BLaER1 treated with 17β-estradiol and CSF1 and Interleukin-3, amounts not matched to agents 10 nM and 100 nM (cell line): ENCODE data around the gene KANK4.

Experiments
- H3K27ac ChIP-seq, 11 experiments: shearing (Covaris generic); formaldehyde crosslinking; 2 replicates each; pipeline ENCODE4 v1.8.1; 2022
- H3K27me3 ChIP-seq, 11 experiments: shearing (Covaris generic); formaldehyde crosslinking; 2 replicates each; pipeline ENCODE4 v1.8.1; 2022
- H3K36me3 ChIP-seq, 11 experiments: shearing (Covaris generic); formaldehyde crosslinking; 2 replicates each; pipeline ENCODE4 v1.8.1; 2022
- H3K4me1 ChIP-seq, 10 experiments: shearing (Covaris generic); formaldehyde crosslinking; 2 replicates each; pipeline ENCODE4 v1.8.1; 2022
- H3K4me2 ChIP-seq, 11 experiments: shearing (Covaris generic); formaldehyde crosslinking; 2 replicates each; pipeline ENCODE4 v1.8.1; 2022
- H3K4me3 ChIP-seq, 10 experiments: shearing (Covaris generic); formaldehyde crosslinking; 2 replicates each; pipeline ENCODE4 v1.8.1; 2022
- H3K9ac ChIP-seq, 11 experiments: shearing (Covaris generic); formaldehyde crosslinking; 2 replicates each; pipeline ENCODE4 v1.8.1; 2022
- H3K9me3 ChIP-seq, 11 experiments: shearing (Covaris generic); formaldehyde crosslinking; replicated peaks in 1 of 11; 2 replicates each; pipeline ENCODE4 v1.8.1; 2022
- H4K20me1 ChIP-seq, 11 experiments: shearing (Covaris generic); formaldehyde crosslinking; 2 replicates each; pipeline ENCODE4 v1.8.1; 2022
- Cebpa-rat ChIP-seq, 11 experiments: shearing (Covaris generic); IDR thresholded peaks; 2 replicates each; pipeline ENCODE4 v1.8.1; 2022

KANK4 gene

DNA sequence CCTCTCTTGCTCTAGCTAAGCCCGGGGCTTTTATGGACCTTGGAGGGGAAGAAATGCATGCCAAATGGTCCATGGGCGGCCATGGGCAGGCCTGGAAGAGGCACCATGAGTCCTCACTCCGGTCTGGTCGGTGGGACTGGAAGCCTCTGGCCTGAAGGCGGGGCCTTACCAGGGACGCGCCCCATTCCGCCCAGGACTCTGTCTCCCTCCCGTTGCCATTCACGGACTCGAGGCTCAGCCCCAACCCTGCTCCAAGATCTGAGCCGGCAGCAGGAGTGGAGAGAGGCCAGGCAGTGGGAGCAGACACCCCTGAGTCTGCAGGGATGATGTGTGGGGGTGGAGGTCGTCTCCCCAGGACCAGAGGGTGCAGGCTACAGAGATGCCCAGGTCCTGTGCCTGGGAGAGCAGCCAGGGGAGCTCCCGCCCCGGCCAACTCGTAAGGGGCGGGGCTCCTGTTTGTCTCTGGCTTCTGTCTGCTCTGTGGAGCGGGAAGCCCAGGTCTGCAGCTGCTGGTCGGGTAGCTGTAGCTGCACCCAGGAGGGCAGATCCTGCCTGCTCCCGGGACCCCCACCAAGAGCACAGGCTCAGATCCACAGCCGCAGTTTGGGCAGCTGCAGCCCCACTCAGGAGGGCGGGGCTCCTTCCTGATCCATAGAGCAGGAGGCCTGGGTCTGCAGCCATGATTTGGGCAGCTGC is 8.3 kb upstream of the KANK4 start:
- H3K9ac ChIP-seq, result no peak overlapping the region
- no peak overlapping the region for H3K4me2 ChIP-seq
- no peak overlapping the region for H3K4me3 ChIP-seq
- H3K36me3 ChIP-seq, result no peaks in the 10 kb centered on the region
- no peaks in the 10 kb centered on the region for H3K4me1 ChIP-seq
- H3K27me3 ChIP-seq, result no peaks in the 10 kb centered on the region
- no peak overlapping the region for H3K27ac ChIP-seq
- peaks cover 0 to 10% (median 0%) of the 10 kb centered on the region in 11 experiments; a peak in 3 of 22 replicates for H3K9me3 ChIP-seq
- no peaks in the 10 kb centered on the region for H4K20me1 ChIP-seq
- TF ChIP-seq Cebpa-rat (IDR thresholded peaks at IDR 0.05), result no peak

DNA sequence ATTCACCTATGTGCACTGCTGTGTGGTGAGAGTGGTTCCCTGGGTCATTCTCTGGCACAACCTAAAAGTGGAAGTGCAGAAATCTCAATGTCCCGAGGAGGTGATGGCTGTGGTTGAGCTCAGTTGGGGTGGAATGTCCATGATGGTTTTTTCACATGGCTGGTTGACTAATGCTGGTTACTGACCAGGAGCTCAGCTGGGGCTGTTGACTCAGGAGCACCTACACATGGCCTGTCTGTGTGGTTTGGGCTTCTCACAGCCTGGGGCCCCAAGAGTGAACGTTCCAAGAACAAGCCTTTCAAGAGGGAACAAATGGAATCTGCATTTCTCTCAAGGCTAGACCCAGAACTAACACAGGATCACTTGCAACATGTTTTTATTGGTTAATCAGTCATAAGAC is 6.4 kb upstream of the KANK4 start:
- no peak overlapping the region for H3K27ac ChIP-seq
- H3K4me3 ChIP-seq, result no peak overlapping the region
- no peaks in the 10 kb centered on the region for H4K20me1 ChIP-seq
- H3K36me3 ChIP-seq, result no peaks in the 10 kb centered on the region
- peaks cover 0 to 10% (median 0%) of the 10 kb centered on the region in 11 experiments; a peak in 3 of 22 replicates for H3K9me3 ChIP-seq
- no peak for TF ChIP-seq Cebpa-rat (IDR thresholded peaks at IDR 0.05)
- H3K4me1 ChIP-seq, result peaks cover 0 to 5% (median 0%) of the 10 kb centered on the region in 10 experiments; a peak in 1 of 20 replicates
- H3K4me2 ChIP-seq, result no peak overlapping the region
- no peak overlapping the region for H3K9ac ChIP-seq
- H3K27me3 ChIP-seq, result peaks cover 0 to 5% (median under 1%) of the 10 kb centered on the region in 11 experiments; a peak in 9 of 22 replicates

DNA sequence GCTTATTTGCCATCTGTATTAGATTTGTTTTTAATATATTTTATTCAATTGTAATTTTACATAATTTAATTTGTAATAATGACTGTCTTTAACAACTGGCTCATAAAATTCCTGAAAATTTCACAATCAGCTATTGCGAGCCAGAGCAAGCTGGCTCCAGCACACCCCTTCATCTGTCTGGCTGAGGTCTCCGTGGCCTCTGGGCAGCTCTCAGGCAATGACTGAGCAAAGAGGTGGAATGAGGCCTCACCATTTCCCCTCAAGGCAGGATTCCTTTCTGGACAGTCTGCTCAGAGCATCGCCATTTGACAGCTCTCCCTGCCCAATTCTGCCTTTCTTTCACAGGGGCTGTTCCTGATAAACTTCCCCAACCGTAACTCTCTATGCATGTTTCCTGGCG is 5.8 kb upstream of the KANK4 start:
- Histone ChIP-seq H3K4me2 (no peak overlapping the region), H3K4me3 (no peak overlapping the region), H4K20me1 (no peaks in the 10 kb centered on the region), H3K9me3 (peaks cover 0 to 12% (median 0%) of the 10 kb centered on the region in 11 experiments; a peak in 4 of 22 replicates), H3K27me3 (peaks cover 6 to 11% (median 7%) of the 10 kb centered on the region in 11 experiments; a peak in 21 of 22 replicates), H3K27ac (no peak overlapping the region), H3K9ac (no peak overlapping the region), H3K36me3 (no peaks in the 10 kb centered on the region), H3K4me1 (peaks cover 0 to 5% (median 0%) of the 10 kb centered on the region in 10 experiments; a peak in 1 of 20 replicates)
- no peak for TF ChIP-seq Cebpa-rat (IDR thresholded peaks at IDR 0.05)

DNA sequence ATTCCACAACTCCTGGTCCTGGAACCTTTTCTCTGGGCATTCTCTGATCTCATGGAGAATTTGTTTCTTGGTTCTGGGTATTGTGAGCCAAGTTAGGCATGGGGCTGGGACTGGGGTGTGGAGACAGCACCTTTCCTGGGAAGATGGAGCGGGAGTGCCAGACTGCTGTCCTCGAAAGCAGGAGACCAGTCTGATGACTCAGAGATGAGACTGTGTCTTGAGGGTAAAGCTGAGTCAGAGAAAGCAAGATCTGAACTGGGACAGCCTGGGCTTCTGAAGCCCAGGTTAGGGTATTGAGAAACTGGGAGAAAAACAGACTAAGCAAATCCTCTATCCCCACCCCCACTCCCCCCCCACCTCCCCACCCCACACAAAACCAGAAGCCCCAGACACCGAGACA is 2.2 kb upstream of the KANK4 start:
- no peak overlapping the region for H3K9ac ChIP-seq
- peaks cover 33 to 47% (median 40%) of the 10 kb centered on the region in 11 experiments for H3K27me3 ChIP-seq
- H4K20me1 ChIP-seq, result no peaks in the 10 kb centered on the region
- no peak for TF ChIP-seq Cebpa-rat (IDR thresholded peaks at IDR 0.05)
- peaks cover 0 to 5% (median 0%) of the 10 kb centered on the region in 10 experiments; a peak in 4 of 20 replicates for H3K4me1 ChIP-seq
- H3K27ac ChIP-seq, result no peak overlapping the region
- H3K4me3 ChIP-seq, result no peak overlapping the region
- H3K4me2 ChIP-seq, result no peak overlapping the region
- H3K9me3 ChIP-seq, result peaks cover 8 to 26% (median 16%) of the 10 kb centered on the region in 11 experiments; a peak in 19 of 22 replicates
- no peaks in the 10 kb centered on the region for H3K36me3 ChIP-seq

DNA sequence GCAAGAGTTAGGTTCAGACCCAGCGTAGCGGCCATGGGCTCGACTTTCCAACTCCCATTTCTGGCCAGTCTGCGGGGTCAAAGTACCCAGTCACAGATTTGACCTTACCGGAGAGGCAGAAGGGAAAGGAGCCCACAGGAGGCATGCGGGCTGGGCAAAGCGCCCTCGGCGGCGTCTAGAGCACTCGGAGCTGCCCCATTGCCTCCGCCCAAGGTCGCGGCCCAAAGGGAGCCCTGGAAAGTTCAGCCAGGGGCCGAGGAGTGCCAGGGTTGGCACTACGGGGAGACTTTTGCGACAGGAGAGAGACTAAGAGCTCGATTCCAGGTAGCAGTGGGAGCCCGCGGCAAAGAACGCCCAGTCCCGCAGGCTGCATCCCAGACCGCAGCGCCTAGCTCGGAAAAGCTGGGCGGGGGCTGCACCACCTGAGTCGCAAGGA is 896 bp downstream of the KANK4 start:
- H3K4me3 ChIP-seq, result no peak overlapping the region; a peak in 1 of 20 replicates
- peaks cover 33 to 49% (median 40%) of the 10 kb centered on the region in 11 experiments for H3K27me3 ChIP-seq
- no peak overlapping the region for H3K4me2 ChIP-seq
- H3K9ac ChIP-seq, result no peak overlapping the region
- H4K20me1 ChIP-seq, result no peaks in the 10 kb centered on the region
- peaks cover 8 to 26% (median 16%) of the 10 kb centered on the region in 11 experiments; a peak in 19 of 22 replicates for H3K9me3 ChIP-seq
- no peak for TF ChIP-seq Cebpa-rat (IDR thresholded peaks at IDR 0.05)
- peaks cover 0 to 5% (median 0%) of the 10 kb centered on the region in 10 experiments; a peak in 4 of 20 replicates for H3K4me1 ChIP-seq
- H3K27ac ChIP-seq, result no peak overlapping the region
- no peaks in the 10 kb centered on the region for H3K36me3 ChIP-seq

DNA sequence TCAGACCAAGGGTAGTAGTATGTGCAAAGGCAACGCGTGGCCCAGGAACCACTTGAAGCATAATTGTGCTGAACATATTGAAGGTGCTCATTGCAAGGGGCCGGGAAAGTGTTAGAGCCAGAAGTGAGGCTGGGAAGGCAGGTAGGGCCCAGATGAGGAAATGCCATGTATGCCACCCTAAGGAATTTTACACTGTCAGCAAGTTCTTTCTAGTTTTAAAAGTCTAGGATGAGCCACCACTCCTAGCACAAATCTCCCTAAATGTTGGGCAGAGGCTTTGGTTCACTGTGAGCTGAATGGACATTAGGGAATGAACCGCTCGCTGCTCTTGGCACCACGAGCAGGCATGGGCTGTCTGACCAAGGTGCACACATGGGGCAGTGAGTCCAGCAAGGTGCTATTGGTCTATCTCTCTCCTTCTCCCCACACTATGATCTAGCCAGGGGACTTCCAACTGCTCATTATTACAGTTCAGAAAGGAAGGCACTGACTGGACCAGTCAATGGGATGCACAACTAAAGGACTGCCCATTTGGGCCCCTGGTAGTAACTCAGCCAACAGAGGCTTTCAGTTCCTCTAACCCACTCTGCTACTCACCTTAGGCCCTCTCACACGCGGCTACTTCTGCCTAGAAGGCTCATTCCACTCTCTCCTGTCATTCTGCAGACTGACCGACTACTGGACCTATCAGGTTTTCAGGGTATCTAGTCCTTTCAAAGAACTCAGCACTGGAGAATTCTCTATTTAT is 2.0 kb downstream of the KANK4 start:
- Histone ChIP-seq H3K36me3 (no peaks in the 10 kb centered on the region), H3K4me2 (no peak overlapping the region), H4K20me1 (no peaks in the 10 kb centered on the region), H3K27ac (no peak overlapping the region), H3K27me3 (peaks cover 33 to 49% (median 40%) of the 10 kb centered on the region in 11 experiments), H3K4me3 (no peak overlapping the region), H3K9ac (no peak overlapping the region), H3K9me3 (peaks cover 8 to 26% (median 16%) of the 10 kb centered on the region in 11 experiments; a peak in 19 of 22 replicates), H3K4me1 (peaks cover 0 to 5% (median 0%) of the 10 kb centered on the region in 10 experiments; a peak in 4 of 20 replicates)
- no peak for TF ChIP-seq Cebpa-rat (IDR thresholded peaks at IDR 0.05)

DNA sequence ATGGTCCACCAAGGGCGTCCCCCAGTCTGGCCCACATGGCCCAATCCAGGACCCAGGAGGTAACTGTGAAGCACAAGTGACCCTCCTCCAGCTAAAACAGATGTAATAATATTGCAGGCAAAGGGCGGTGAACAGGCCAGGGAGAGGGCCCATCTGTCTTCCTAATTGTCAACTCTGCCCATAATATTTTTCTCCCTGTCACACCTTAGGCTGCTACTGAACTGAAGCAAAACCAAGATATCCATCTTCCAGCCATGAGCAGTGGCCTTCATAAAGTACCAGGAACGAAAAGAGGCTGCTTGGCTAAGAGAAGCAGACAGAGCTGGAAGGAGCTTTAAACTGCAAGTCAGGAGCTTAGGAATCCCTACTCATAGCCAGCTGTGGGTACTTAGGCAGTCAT is 3.1 kb downstream of the KANK4 start:
- Histone ChIP-seq H3K4me3 (no peak overlapping the region), H4K20me1 (no peaks in the 10 kb centered on the region), H3K4me1 (peaks cover 0 to 6% (median under 1%) of the 10 kb centered on the region in 10 experiments; a peak in 6 of 20 replicates), H3K27me3 (peaks cover 33 to 49% (median 40%) of the 10 kb centered on the region in 11 experiments), H3K9me3 (peaks cover 8 to 26% (median 16%) of the 10 kb centered on the region in 11 experiments; a peak in 19 of 22 replicates), H3K27ac (no peak overlapping the region), H3K4me2 (no peak overlapping the region), H3K36me3 (no peaks in the 10 kb centered on the region), H3K9ac (no peak overlapping the region)
- no peak for TF ChIP-seq Cebpa-rat (IDR thresholded peaks at IDR 0.05)

DNA sequence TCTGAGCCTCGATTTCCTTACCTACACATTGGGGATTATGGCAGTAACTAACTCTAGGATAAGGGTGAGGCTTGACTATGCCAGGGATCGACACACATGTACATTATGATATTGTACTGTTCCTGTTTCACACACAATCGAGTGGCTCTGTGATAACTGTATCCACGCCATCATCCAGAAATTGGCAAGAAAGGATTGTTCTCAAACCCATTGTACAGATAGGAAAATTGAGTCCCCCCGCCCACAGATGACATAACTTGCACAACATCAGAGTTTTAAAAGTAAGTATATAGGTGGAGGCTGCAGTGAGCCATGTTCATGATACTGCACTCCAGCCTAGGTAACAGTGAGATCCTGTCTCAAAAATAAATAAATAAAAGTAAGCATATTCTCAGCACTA is 3.8 kb downstream of the KANK4 start:
- H4K20me1 ChIP-seq, result no peaks in the 10 kb centered on the region
- H3K4me1 ChIP-seq, result peaks cover 0 to 6% (median 0%) of the 10 kb centered on the region in 10 experiments; a peak in 5 of 20 replicates
- no peak overlapping the region for H3K9ac ChIP-seq
- TF ChIP-seq Cebpa-rat (IDR thresholded peaks at IDR 0.05), result no peak
- H3K4me3 ChIP-seq, result no peak overlapping the region
- peaks cover 8 to 26% (median 16%) of the 10 kb centered on the region in 11 experiments; a peak in 19 of 22 replicates for H3K9me3 ChIP-seq
- H3K27ac ChIP-seq, result no peak overlapping the region
- no peaks in the 10 kb centered on the region for H3K36me3 ChIP-seq
- no peak overlapping the region for H3K4me2 ChIP-seq
- H3K27me3 ChIP-seq, result peaks cover 31 to 41% (median 36%) of the 10 kb centered on the region in 11 experiments
